HL-60 (cell line): ENCODE measurements around the gene ITIH3.

ENCODE experiments used
- CTCF ChIP-seq: IDR thresholded peaks from one replicate; pipeline ENCODE4 v1.5.1; 2011; ENCODE audit warnings: low read length, control low read depth, inconsistent platforms; ENCODE audit not compliant: insufficient read depth
- POLR2AphosphoS5 ChIP-seq: IDR thresholded peaks from 2 replicates; pipeline ENCODE4 v1.6.1; 2012; ENCODE audit warnings: low read depth
- SPI1 ChIP-seq: IDR thresholded peaks from 2 replicates; pipeline ENCODE4 v1.6.1; 2012; ENCODE audit warnings: low read depth, mild to moderate bottlenecking, borderline replicate concordance

- TF ChIP-seq POLR2AphosphoS5 (no peak), SPI1 (no peak), CTCF (no peak)
These were observed 32.8 kb downstream of the ITIH3 start for GRCh38 chr3:52827441-52827840.
